PFSK-1 (cell line): ENCODE data around the gene IGSF11.

Experiments used
- FOXP2 ChIP-seq: optimal IDR thresholded peaks from 2 replicates; pipeline ENCODE3; 2011; ENCODE audit warnings: borderline replicate concordance, control low read depth, inconsistent platforms; ENCODE audit not compliant: insufficient read depth; ENCODE audit errors: extremely low read length, extremely low read depth
- POLR2AphosphoS5 ChIP-seq: IDR thresholded peaks from 2 replicates; pipeline ENCODE4 v1.6.1; 2012; ENCODE audit warnings: low read depth, mild to moderate bottlenecking, control low read depth, low read length, moderate library complexity
- REST ChIP-seq, 2 experiments: IDR thresholded peaks; 2 replicates each; pipeline versions ENCODE4 v1.6.1 to v1.8.0; 2011 to 2012; ENCODE audit warnings: low read depth in 2 of 2, low read length in 2 of 2, control low read depth in 1 of 2, inconsistent platforms in 1 of 2, mild to moderate bottlenecking in 1 of 2, moderate library complexity in 1 of 2; ENCODE audit not compliant: insufficient read depth in 1 of 2
- SIN3A ChIP-seq: IDR thresholded peaks from 2 replicates; pipeline ENCODE4 v1.6.1; 2012; ENCODE audit warnings: mild to moderate bottlenecking, low read length, moderate library complexity, borderline replicate concordance; ENCODE audit not compliant: insufficient read depth
- TAF1 ChIP-seq: IDR thresholded peaks from 2 replicates; pipeline ENCODE4 v1.6.1; 2012; ENCODE audit warnings: low read length, control low read depth, borderline replicate concordance; ENCODE audit not compliant: insufficient read depth

IGSF11 gene

GRCh38 chr3:118884748-118885206 lies 149.9 kb downstream of the IGSF11 start:
- no peak for TF ChIP-seq REST (IDR thresholded peaks at IDR 0.05; ENCODE audit: insufficient read depth in 1 of 2, low read depth in 2 of 2, low read length in 2 of 2)
- no peak for TF ChIP-seq SIN3A
- TF ChIP-seq FOXP2: no peak
- no peak for TF ChIP-seq TAF1
- TF ChIP-seq POLR2AphosphoS5: no peak

- TF ChIP-seq TAF1 (no peak), POLR2AphosphoS5 (no peak), SIN3A (no peak), FOXP2 (no peak), REST (IDR thresholded peaks at IDR 0.05; ENCODE audit: insufficient read depth in 1 of 2, low read depth in 2 of 2, low read length in 2 of 2) (no peak)
These were observed 152.2 kb downstream of the IGSF11 start for GRCh38 chr3:118882353-118882947.

DNA sequence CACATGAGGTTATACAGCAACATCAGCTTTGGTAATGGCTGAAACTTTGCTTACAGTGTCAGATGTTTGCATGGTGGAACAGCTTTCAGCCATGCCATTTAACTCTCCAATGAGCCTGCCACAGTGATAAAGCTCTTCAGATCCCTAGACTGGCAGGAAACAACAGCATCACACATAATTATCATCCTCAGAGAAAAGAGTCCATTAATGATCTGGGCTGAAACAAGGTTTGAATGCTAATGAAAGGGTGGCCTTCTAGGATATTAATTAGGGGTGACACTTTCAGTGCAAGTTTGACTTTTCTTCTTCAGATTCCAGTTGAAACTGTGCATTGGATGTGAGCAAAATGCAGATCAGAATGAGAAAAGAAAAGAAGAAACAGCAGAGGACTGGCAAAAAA lies 166.6 kb downstream of the IGSF11 start:
- TF ChIP-seq TAF1 (no peak), REST (IDR thresholded peaks at IDR 0.05; ENCODE audit: insufficient read depth in 1 of 2, low read depth in 2 of 2, low read length in 2 of 2) (no peak), FOXP2 (no peak), POLR2AphosphoS5 (no peak), SIN3A (no peak)

DNA sequence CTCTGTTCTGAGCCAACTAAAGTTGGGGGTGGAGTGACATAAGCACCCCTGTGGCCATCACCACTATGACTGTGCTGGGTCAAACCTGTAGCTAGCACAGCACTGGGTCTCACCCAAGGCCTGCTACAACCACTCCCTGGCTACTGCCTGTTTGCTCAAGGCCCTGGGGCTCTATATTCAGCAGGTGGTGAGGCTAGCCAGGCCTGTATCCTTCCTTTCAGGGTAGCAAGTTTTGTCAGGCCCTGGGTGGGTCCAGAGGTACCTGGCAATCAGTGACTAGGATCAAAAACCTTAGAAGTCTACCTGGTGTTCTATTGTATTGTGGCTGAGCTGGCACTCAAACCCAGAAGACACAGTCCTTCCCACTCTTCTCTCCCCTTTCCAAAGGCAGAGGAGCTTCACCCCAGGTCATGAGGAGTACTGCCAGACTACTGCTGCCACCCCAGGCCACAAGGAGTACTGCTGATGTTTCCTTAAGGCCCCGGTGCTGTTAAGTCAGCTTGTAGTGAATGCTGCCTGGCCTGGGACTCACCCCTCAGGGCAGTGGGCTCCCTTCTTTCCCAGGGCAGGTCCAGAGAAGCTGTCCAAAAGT lies 170.8 kb downstream of the IGSF11 start:
- TF ChIP-seq POLR2AphosphoS5 (no peak), TAF1 (no peak), FOXP2 (no peak), REST (IDR thresholded peaks at IDR 0.05; ENCODE audit: insufficient read depth in 1 of 2, low read depth in 2 of 2, low read length in 2 of 2) (no peak)

DNA sequence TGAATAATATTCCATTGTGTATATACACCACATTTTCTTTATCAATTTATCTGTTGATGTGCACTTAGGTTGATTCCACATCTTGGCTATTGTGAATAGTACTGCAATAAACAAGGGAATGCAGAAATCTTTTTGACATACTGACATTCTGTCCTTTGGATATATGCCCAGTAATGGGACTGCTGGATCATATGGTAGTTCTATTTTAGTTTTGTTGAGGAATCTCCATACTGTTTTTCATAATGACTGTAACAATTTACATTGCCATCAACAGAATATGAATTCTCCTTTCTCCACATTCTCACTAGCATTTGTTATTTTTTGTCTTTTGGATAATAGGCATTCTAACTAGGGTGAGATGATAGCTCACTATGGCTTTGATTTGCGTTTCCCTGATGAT lies 174.7 kb downstream of the IGSF11 start:
- TF ChIP-seq REST (IDR thresholded peaks at IDR 0.05; ENCODE audit: insufficient read depth in 1 of 2, low read depth in 2 of 2, low read length in 2 of 2) (no peak), FOXP2 (no peak), SIN3A (no peak), POLR2AphosphoS5 (no peak), TAF1 (no peak)
